Activated T-cell treated with anti-CD3 and anti-CD28 coated beads for 4 hours (primary cell): ENCODE measurements around the gene EYS.

Experiments used
- DNase-seq: peaks from one replicate; pipeline ENCODE4 v3.0.0-alpha.2; 2020

The EYS gene

GRCh38 chr6:65199121-65199520, 507.9 kb downstream of the EYS start:
- no peak for DNase-seq

- no peak for DNase-seq
Observed at GRCh38 chr6:65191471-65191870, 515.6 kb downstream of the EYS start.

- no peak for DNase-seq
Observed at GRCh38 chr6:65189236-65189881, 517.7 kb downstream of the EYS start.

GRCh38 chr6:65186826-65187225, 520.2 kb downstream of the EYS start:
- DNase-seq, result no peak

GRCh38 chr6:65182681-65183080, 524.3 kb downstream of the EYS start:
- DNase-seq, result no peak

- no peak for DNase-seq
Observed at GRCh38 chr6:65170273-65170672, 536.8 kb downstream of the EYS start.

GRCh38 chr6:65161661-65162060, 545.4 kb downstream of the EYS start:
- no peak for DNase-seq

- no peak for DNase-seq
Observed at GRCh38 chr6:65157025-65157424, 550.0 kb downstream of the EYS start.

GRCh38 chr6:65155083-65155482, 551.9 kb downstream of the EYS start:
- no peak for DNase-seq

GRCh38 chr6:65149841-65150240, 557.2 kb downstream of the EYS start:
- no peak for DNase-seq

GRCh38 chr6:65148839-65149238, 558.2 kb downstream of the EYS start:
- DNase-seq, result no peak

GRCh38 chr6:65135567-65135966, 571.5 kb downstream of the EYS start:
- no peak for DNase-seq

- DNase-seq, result no peak
Observed at GRCh38 chr6:65126667-65127066, 580.4 kb downstream of the EYS start.

GRCh38 chr6:65123521-65123920, 583.5 kb downstream of the EYS start:
- no peak for DNase-seq

GRCh38 chr6:65117817-65118409, 589.1 kb downstream of the EYS start:
- DNase-seq, result no peak

GRCh38 chr6:65116326-65116725, 590.7 kb downstream of the EYS start:
- no peak for DNase-seq

GRCh38 chr6:65113581-65113980, 593.4 kb downstream of the EYS start:
- no peak for DNase-seq

- no peak for DNase-seq
Observed at GRCh38 chr6:65112435-65112834, 594.6 kb downstream of the EYS start.

- no peak for DNase-seq
Observed at GRCh38 chr6:65110031-65110430, 597.0 kb downstream of the EYS start.

- no peak for DNase-seq
Observed at GRCh38 chr6:65098349-65098748, 608.7 kb downstream of the EYS start.

GRCh38 chr6:65091561-65091960, 615.5 kb downstream of the EYS start:
- no peak for DNase-seq

GRCh38 chr6:65088575-65088974, 618.5 kb downstream of the EYS start:
- DNase-seq, result no peak

GRCh38 chr6:65081756-65082155, 625.3 kb downstream of the EYS start:
- DNase-seq, result no peak

GRCh38 chr6:65075705-65076230, 631.3 kb downstream of the EYS start:
- no peak for DNase-seq

- DNase-seq, result no peak
Observed at GRCh38 chr6:65072500-65072899, 634.5 kb downstream of the EYS start.
